Uterus (tissue), 2 donors: Measurements from ENCODE around the gene SGCB.

Source experiments
- POLR2A ChIP-seq, 2 donors: fragments of 450-650 bp; IDR thresholded peaks; one replicate each; pipeline ENCODE4 v1.6.1; 2016; ENCODE audit warnings: antibody characterized with exemption in 2 of 2, mild to moderate bottlenecking in 1 of 2, moderate library complexity in 1 of 2
- TF ChIP-seq, protein P1 (sequence below), 4 experiments: fragments of 200-600 bp in 2 of 4; fragments of 450-650 bp in 2 of 4; sonication (generic) in 2 of 4; IDR thresholded peaks; one replicate each; pipeline ENCODE4 v1.5.1; 2016 to 2019; ENCODE audit warnings: antibody characterized with exemption in 4 of 4, mild to moderate bottlenecking in 2 of 4, moderate library complexity in 1 of 4

DNA sequence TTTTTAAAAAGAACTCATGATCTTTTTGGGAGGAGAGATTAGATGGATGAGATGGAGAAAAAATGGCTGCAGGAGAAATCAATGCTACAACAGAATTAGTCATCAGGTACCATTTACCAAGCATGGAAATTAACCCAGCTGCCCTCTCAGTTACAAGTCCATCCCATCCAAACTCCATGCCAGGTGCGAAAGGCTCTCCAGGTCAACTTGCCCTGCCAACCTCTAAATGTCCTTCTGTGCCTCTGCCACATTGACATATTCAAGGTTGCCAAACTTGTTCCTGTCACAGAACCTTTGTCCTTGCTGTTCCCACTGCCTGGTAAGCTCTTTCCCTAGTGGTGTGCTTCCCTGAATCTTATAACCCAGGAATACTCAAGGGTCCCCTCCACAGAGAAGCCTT lies 20.2 kb upstream of the SGCB start:
- TF ChIP-seq, protein P1, sequence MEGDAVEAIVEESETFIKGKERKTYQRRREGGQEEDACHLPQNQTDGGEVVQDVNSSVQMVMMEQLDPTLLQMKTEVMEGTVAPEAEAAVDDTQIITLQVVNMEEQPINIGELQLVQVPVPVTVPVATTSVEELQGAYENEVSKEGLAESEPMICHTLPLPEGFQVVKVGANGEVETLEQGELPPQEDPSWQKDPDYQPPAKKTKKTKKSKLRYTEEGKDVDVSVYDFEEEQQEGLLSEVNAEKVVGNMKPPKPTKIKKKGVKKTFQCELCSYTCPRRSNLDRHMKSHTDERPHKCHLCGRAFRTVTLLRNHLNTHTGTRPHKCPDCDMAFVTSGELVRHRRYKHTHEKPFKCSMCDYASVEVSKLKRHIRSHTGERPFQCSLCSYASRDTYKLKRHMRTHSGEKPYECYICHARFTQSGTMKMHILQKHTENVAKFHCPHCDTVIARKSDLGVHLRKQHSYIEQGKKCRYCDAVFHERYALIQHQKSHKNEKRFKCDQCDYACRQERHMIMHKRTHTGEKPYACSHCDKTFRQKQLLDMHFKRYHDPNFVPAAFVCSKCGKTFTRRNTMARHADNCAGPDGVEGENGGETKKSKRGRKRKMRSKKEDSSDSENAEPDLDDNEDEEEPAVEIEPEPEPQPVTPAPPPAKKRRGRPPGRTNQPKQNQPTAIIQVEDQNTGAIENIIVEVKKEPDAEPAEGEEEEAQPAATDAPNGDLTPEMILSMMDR (IDR thresholded peaks at IDR 0.05), result no peak
- no peak for TF ChIP-seq POLR2A (IDR thresholded peaks at IDR 0.05)
